HepG2 (cell line): ENCODE results near the gene ZBTB46. TPM values are rescaled to one million over a fixed set of nuclear protein-coding genes. Genes with fewer than 3 reads are reported as not detected.

Experiments
- GPBP1L1 ChIP-seq: sonication (generic); formaldehyde crosslinking; IDR thresholded peaks from 2 replicates; pipeline ENCODE4 v1.5.0; 2020; ENCODE audit warnings: mild to moderate bottlenecking, missing genetic modification reagents
- GRHL1 ChIP-seq: sonication (generic); formaldehyde crosslinking; conservative IDR thresholded peaks from 2 replicates; pipeline ENCODE4 v1.8.0; 2022; ENCODE audit warnings: missing genetic modification reagents
- HBP1 ChIP-seq: IDR thresholded peaks from 2 replicates; pipeline ENCODE4 v1.6.1; 2016; ENCODE audit warnings: low read depth, control low read depth
- SALL2 ChIP-seq: sonication (generic); formaldehyde crosslinking; IDR thresholded peaks from 2 replicates; pipeline ENCODE4 v1.8.1; 2023; ENCODE audit warnings: mild to moderate bottlenecking, missing genetic modification reagents, inconsistent platforms
- SRSF9 ChIP-seq: fragments of 200-400 bp; formaldehyde crosslinking; IDR thresholded peaks from 2 replicates; pipeline ENCODE4 v1.6.1; 2018; ENCODE audit warnings: borderline replicate concordance, mild to moderate bottlenecking, low read depth, low read length; ENCODE audit not compliant: insufficient read depth, poor library complexity, severe bottlenecking
- WIZ ChIP-seq: sonication (generic); formaldehyde crosslinking; IDR thresholded peaks from 2 replicates; pipeline ENCODE4 v1.5.1; 2020; ENCODE audit warnings: mild to moderate bottlenecking, missing genetic modification reagents
- ZNF142 ChIP-seq: sonication (generic); formaldehyde crosslinking; IDR thresholded peaks from 2 replicates; pipeline ENCODE4 v1.4.0; 2020; ENCODE audit warnings: missing genetic modification reagents
- ZNF17 ChIP-seq: sonication (generic); formaldehyde crosslinking; IDR thresholded peaks from 2 replicates; pipeline ENCODE4 v1.5.0; 2020; ENCODE audit warnings: mild to moderate bottlenecking, missing genetic modification reagents
- ZNF562 ChIP-seq: sonication (generic); formaldehyde crosslinking; IDR thresholded peaks from 2 replicates; pipeline ENCODE4 v1.8.0; 2022; ENCODE audit warnings: missing genetic modification reagents, borderline replicate concordance
- ZNF652 ChIP-seq: IDR thresholded peaks from 2 replicates; pipeline ENCODE4 v1.6.1; 2016; ENCODE audit warnings: low read depth, borderline replicate concordance
- polyA plus RNA-seq, 8 experiments: library from polyadenylated mRNA; depleted of rRNA in 3 of 8; stranded (reverse) in 7 of 8; unstranded in 1 of 8; fragments of >200 nt; fragmentation: Illumina TruSeq in 4 of 8; extraction: Trizol in 4 of 8; gene quantifications; 2 replicates each; pipeline versions ENCODE4 v1.2.1 to v1.2.3, GENCODE V29; 2011 to 2016; ENCODE audit warnings: low read depth in 4 of 8, missing spikeins in 1 of 8, mixed read lengths in 1 of 8; ENCODE audit not compliant: insufficient read depth in 1 of 8
- total RNA-seq, 5 experiments: library from RNA; depleted of rRNA; stranded (reverse); fragments of >200 nt; fragmentation: Illumina TruSeq; extraction: Trizol; gene quantifications; 2 replicates each; pipeline ENCODE4 v1.2.3, GENCODE V29; 2016; ENCODE audit warnings: low read depth in 1 of 5
- TF ChIP-seq, protein P1 (sequence below): sonication (generic); formaldehyde crosslinking; IDR thresholded peaks from 2 replicates; pipeline ENCODE4 v1.4.0; 2020; ENCODE audit warnings: missing genetic modification reagents
- TF ChIP-seq, protein P2 (sequence below): sonication (generic); formaldehyde crosslinking; IDR thresholded peaks from 2 replicates; pipeline ENCODE4; 2020; ENCODE audit warnings: missing genetic modification reagents, mild to moderate bottlenecking, borderline replicate concordance

The ZBTB46 gene
- total and polyA plus RNA-seq, 2 of the 13 experiments (the other 11 are each of a cell fraction or from before 2014, with no cell fraction given): 1.6 to 13.5 TPM

DNA sequence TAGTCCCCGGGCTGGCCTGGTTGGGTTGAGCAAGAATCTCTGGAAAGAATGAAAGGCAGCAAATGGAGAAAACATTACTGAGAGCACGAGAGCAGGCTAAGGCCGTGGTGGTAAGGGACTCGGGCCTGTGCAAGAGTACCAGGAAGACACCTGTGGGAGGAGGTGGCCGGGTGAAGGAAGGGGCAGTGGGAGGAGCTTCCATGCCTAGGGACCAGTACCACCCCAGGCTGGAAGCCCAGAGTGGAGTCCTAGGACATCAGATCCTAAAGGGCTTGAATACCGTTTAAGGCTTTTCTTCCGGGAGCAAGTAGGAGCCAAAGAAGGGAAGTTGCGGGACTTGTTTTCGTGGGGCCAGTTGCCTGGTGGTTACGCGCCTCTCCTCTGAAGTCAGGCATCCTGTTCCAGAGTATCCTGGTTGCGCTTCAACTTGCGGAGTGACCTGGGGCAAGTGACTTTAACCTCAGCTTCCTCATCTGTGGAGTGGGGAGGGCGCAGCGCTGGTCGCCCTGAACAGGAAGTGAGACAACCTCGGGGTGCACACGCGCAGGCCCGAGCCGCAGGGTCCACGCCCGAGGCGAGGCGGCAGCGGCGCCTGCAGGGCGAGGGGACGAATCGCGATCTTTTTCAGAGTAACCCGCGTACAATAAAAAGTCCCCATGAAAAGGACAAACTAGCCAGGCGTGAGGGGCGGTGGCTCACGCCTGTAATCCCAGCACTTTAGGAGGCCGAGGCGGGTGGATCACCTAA, 32.9 kb upstream of the ZBTB46 start (continued):
- TF ChIP-seq, protein P1, sequence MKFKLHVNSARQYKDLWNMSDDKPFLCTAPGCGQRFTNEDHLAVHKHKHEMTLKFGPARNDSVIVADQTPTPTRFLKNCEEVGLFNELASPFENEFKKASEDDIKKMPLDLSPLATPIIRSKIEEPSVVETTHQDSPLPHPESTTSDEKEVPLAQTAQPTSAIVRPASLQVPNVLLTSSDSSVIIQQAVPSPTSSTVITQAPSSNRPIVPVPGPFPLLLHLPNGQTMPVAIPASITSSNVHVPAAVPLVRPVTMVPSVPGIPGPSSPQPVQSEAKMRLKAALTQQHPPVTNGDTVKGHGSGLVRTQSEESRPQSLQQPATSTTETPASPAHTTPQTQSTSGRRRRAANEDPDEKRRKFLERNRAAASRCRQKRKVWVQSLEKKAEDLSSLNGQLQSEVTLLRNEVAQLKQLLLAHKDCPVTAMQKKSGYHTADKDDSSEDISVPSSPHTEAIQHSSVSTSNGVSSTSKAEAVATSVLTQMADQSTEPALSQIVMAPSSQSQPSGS: peak; percentile 74
- TF ChIP-seq ZNF562 (no peak), WIZ (CRISPR knock-in tag) (no peak; the same call in 1 of the 2 replicates), ZNF17 (peak; percentile 69), SALL2 (CRISPR knock-in tag) (no peak; the same call in 1 of the 2 replicates), GPBP1L1 (CRISPR knock-in tag) (no peak), GRHL1 (CRISPR knock-in tag) (no peak), SRSF9 (no peak), HBP1 (peak; percentile 74; the same call in 1 of the 2 replicates), ZNF652 (CRISPR knock-in tag) (no peak), ZNF142 (peak; percentile 74)
- TF ChIP-seq, protein P2, sequence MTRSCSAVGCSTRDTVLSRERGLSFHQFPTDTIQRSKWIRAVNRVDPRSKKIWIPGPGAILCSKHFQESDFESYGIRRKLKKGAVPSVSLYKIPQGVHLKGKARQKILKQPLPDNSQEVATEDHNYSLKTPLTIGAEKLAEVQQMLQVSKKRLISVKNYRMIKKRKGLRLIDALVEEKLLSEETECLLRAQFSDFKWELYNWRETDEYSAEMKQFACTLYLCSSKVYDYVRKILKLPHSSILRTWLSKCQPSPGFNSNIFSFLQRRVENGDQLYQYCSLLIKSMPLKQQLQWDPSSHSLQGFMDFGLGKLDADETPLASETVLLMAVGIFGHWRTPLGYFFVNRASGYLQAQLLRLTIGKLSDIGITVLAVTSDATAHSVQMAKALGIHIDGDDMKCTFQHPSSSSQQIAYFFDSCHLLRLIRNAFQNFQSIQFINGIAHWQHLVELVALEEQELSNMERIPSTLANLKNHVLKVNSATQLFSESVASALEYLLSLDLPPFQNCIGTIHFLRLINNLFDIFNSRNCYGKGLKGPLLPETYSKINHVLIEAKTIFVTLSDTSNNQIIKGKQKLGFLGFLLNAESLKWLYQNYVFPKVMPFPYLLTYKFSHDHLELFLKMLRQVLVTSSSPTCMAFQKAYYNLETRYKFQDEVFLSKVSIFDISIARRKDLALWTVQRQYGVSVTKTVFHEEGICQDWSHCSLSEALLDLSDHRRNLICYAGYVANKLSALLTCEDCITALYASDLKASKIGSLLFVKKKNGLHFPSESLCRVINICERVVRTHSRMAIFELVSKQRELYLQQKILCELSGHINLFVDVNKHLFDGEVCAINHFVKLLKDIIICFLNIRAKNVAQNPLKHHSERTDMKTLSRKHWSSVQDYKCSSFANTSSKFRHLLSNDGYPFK (CRISPR knock-in tag): no peak
